ENCODE results near the gene PSENEN.
A peak's percentile ranks its signal among the peaks of the same experiment; 100 is the strongest.

PSENEN gene, protein sequence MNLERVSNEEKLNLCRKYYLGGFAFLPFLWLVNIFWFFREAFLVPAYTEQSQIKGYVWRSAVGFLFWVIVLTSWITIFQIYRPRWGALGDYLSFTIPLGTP

DNA sequence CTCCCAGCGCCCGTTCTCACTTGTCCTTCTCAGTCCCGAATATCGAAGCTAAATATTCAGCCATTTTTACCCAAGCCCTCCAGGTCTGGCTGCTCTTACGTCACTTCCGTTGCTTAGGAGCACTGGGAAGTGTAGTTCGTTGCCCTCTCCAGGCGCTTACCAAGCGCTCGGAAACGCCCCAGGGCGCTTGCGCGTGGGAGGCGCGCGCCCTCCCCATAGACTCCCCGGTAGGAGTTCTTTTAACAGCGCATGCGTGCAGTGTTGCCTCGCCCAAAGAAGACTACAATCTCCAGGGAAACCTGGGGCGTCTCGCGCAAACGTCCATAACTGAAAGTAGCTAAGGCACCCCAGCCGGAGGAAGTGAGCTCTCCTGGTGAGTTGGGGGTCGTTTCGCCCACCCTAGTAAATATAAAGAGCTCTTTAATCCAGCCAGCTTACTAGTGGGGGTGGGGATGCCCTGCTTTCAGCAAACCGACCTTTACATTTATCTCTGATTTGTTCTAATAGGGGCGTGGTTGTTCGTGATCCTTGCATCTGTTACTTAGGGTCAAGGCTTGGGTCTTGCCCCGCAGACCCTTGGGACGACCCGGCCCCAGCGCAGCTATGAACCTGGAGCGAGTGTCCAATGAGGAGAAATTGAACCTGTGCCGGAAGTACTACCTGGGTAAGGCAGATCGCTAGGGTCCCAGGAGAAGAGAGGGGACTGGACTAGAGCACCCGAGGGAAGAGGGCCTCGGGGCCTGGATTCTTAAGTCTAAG is at the start of gene PSENEN, which contains the start of gene U2AF1L4:
PSENEN (plus strand) TSS at position 324 of the 759 bp plus-strand sequence; CDS start at position 604, 280 bp downstream.
U2AF1L4 (minus strand) TSS at position 91 of the 759 bp plus-strand sequence; CDS start at position 64, 27 bp downstream.
- peak; percentile 98 for DNase-seq (ENCODE audit: low spot score)

GRCh38 chr19:35695895-35696422 is 49.5 kb upstream of the PSENEN start:
- DNase-seq (ENCODE audit: low spot score), result no peak

DNA sequence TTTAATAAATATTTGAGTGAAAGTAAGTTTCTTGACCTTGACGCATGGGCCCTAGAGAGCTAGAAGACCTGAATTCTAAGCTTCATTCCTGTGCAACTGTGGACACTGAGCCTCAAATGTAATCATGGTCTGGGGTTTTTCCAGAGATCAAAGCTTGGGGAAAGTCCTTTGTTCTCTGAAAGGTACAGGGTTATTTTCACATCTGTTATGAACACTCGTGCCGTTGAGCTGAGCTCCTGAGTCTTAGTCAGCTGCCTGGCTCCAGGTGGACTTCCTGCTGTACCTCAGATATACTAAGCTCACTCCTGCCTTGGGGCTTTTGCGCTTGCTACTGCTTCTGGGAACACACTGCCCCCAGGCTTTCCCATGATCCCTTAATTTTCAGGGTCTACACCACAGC is 48.6 kb upstream of the PSENEN start:
- DNase-seq (ENCODE audit: low spot score), result no peak

DNA sequence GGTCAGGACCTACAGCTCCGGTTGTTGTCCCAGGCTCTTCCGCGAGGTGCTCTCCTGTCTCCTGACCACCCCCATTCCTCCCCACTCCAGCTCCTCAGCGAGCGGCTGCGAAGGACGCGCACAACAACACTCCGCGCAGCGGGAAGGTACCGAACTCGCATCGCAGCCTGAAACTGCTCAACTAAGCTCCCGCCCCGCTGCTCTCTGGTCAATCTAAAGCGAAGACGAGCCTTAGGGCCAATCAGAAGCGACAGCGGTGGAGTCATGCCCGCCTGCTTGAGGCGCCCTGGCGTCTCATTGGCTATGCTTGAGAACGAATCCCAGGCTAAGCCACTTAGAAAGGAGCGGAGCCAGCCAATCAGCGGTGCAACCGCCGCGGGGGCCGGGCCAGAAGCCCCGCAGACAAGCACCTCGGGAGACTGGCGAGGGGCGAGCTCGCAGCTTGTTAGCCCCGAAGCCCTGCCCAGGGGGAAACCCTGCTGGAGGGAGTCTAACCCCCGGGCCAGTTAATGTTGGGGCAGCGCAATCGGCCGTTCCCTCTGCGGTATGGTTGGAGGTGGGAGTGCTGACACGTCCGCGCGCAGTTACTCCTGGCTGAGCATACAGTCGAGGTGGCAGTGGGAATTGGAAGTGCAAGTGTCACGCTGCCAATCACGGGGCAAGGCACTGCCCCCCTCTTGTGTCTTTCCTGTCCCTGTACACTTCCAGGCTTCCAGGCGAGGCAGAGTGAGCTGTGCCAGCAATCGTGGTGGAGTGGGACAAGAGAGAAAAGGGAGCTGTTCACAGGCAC is 43.0 kb upstream of the PSENEN start:
- DNase-seq (ENCODE audit: low spot score), result peak; percentile 98

DNA sequence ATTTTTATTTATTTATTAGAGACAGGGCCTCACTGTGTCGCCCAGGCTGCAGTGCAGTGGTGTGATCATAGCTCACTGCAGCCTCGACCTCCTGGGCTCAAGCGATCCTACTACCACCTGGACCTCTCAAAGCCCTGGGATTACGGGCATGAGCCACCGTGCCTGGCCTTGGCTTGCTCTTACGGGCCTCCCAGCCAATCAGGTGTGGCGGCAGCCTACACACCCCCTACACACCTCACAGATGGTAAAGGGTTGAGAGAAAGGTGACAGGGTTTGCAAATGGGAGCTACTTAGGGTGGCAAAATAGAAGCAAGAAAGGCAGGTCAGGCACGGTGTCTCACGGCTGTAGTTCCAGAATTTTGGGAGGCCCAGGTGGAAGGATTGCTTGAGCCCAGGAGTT is 42.1 kb upstream of the PSENEN start:
- no peak for DNase-seq (ENCODE audit: low spot score)

DNA sequence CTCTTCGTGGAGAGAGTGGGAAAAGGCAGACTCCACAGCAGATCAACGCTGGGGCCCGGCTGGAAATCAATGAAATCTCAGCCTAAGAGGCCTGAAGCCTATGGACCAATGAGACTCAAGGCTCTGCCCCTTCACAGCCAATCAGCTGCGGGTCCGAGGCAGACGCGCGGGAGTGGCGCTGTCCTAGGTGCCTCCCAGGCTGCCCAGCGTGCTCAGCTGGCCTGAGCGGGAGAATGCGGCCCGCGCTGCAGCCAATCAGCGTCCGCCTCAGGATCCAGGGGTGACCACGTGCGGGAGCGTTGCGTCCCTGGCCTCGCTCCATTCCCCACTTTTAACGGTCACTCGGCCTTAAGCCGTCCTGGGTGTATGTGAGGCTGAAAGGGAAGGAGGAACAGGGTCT is 41.2 kb upstream of the PSENEN start, which contains the start of gene ZBTB32:
ZBTB32 (plus strand) TSS at position 341 of the 400 bp plus-strand sequence. CDS start 10,069 bp downstream, outside the sequence.
- no peak for DNase-seq (ENCODE audit: low spot score)

GRCh38 chr19:35708391-35708790 is 37.1 kb upstream of the PSENEN start:
- DNase-seq (ENCODE audit: low spot score), result no peak

GRCh38 chr19:35710784-35711723 is 34.4 kb upstream of the PSENEN start:
- DNase-seq (ENCODE audit: low spot score), result peak; percentile 94

DNA sequence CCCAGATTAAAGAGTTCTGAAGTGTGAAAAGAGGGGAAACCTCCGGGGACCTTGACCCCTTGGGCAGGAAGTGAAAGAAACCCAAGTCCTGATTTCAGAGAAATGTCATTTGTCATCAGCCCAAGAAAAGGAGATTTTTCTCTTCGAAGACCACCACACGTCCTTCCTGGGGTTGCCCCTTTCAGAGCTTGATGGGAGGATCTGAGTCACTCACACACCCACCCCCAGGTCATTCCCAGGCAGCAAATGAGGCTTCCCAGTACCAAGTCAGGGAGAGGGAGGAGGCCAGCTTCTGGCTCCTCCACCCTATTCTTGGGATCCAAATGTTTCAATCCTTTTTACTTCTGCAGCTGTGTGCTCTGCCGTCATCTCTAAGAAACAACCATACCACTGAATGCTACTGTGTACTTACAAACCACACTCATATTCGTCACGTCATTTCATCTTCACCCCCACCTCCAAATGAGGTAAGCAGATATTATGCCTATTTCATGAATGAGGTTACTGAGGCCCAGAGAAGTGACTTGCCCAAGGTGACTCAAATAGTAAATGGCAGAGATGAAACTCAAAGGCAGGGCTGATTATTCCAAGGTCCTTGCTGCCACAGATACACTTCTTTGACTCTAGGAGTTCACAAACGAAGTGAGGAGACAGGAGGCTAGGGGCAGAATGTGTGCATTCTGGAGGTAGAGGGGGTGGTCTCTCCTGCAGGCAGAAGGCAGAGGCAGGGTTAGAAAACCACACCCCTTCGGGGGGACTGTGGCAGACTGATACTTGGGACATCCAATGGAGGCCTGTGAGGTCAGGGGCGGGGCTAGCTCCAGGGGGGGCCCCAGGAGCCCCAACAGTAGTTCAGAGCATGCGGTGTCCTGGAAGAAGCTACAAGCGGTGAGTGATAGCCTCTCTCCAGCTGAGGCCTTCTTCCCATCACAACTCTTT is 32.6 kb upstream of the PSENEN start:
- DNase-seq (ENCODE audit: low spot score), result peak; percentile 94

DNA sequence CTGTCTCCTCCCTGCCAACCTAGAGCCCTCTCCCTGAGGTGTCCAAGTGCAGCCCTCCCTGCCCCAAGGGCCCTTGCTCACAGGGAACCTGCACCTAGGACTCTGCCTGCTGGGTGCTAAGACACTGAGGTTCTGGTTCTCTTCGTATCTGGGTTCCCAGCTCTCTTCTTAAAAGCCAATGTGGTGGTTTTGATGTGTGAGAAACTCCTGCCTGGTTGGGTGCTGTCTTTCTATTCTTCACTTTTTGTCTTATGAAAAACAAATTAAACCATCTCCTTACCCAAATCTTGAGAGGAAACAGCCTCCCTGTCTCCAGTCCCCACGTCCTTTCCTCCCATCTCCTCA is 32.0 kb upstream of the PSENEN start:
- DNase-seq (ENCODE audit: low spot score), result no peak

DNA sequence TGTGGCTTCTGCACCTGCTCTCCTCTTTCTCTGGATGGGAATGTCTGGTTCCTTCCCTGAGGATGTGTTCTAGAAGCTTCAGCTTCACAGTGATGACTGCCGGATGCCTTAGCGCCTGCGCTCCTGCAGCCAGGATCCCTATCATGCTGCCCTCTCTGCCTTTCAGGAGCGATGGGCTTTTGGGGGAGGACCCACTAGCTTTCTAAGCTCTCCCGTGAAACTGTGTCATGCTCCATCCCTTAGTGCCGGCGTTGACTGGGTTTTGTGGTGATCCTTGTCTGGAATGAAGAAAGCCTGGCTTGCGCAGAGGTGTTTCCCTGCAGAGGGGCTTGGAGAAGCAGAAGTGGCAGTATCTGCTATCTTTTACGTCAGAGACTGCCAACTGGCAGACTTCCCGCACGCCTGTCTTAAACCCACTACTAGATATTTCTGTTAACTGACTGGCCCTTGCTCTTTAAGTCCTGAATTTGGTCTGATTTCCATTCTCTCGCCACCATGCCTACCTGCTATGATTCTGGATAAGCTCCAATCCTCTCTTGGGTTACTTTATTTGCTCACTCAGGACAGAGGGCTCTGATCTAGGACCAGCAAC is 31.5 kb upstream of the PSENEN start:
- no peak for DNase-seq (ENCODE audit: low spot score)

GRCh38 chr19:35714601-35715354 is 30.7 kb upstream of the PSENEN start:
- peak; percentile 61 for DNase-seq (ENCODE audit: low spot score)

- DNase-seq (ENCODE audit: low spot score), result no peak
These were observed 30.1 kb upstream of the PSENEN start for GRCh38 chr19:35715355-35715809.

DNA sequence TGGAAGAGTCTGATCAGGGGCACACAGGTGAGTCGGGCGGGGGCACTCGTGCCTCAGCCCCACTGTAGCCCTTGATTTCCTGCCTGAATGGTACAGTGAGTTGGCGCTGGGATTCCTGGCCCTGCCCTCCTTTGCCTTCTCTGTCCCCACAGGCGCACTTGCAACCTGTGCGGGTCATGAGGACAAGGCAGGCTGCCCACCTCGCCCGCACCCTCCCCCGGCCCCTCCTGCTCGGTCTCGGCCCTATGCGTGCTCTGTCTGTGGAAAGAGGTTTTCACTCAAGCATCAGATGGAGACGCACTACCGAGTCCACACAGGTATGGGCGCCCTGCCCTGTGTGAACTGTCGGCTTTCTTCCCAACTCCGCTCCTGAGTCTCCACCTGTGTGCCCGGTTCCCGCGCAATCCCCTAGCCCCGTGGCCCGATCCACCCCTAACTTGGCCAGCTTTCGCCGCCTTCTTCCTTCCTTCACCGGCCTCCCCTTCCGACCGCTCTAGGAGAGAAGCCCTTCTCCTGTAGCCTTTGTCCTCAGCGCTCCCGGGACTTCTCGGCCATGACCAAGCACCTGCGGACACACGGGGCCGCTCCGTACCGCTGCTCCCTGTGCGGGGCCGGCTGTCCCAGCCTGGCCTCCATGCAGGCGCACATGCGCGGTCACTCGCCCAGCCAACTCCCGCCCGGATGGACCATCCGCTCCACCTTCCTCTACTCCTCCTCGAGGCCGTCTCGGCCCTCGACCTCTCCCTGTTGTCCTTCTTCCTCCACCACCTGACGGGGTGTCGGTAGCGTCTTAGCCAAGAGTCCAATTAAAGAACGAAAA is 29.3 kb upstream of the PSENEN start:
- no peak for DNase-seq (ENCODE audit: low spot score)

- DNase-seq (ENCODE audit: low spot score), result peak; percentile 97
These were observed 28.4 kb upstream of the PSENEN start for GRCh38 chr19:35716801-35717664.

GRCh38 chr19:35717665-35718344 is 27.6 kb upstream of the PSENEN start, which contains the start of gene KMT2B:
KMT2B (plus strand) TSS chr19:35718003; CDS start chr19:35718019, 16 bp downstream.
- DNase-seq (ENCODE audit: low spot score), result no peak
